ENCODE measurements around the gene RAB30. TPM values are rescaled to one million over a fixed set of nuclear protein-coding genes. Genes with fewer than 3 reads are reported as not detected.
A peak's percentile ranks its signal among the peaks of the same experiment; 100 is the strongest.

RAB30 gene
- total RNA-seq, 4 donors from 2014 or later = 3.4 to 54.8 (median 11.5) TPM

DNA sequence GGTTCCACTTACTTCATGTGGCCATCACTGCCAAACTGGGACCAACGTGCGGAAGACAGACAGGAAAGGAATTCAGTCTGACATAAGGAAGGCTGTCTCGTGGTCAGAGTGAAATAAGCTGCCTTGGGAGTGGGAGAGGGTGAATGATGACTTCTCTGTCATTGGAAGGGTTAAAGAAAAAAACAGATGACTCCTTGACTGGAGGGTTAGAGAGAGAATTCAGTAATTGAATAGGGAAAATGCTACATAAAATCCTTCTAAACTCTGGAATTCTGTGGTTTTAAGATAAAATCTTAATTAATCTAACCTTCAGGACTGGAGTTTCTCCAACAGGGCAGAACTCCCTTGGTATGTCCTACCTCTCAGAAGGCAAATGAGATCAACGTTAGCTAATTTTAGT is 33.8 kb downstream of the RAB30 start:
- H3K27ac ChIP-seq = no peak overlapping the region
- H3K36me3 ChIP-seq = no peaks in the 10 kb centered on the region
- no peaks in the 10 kb centered on the region for H3K9me3 ChIP-seq
- no peaks in the 10 kb centered on the region for H3K27me3 ChIP-seq
- no peak overlapping the region for H3K4me3 ChIP-seq
- peaks cover 0 to 21% (median 8%) of the 10 kb centered on the region in 4 donors for H3K4me1 ChIP-seq
- no peak for DNase-seq
- no peak for TF ChIP-seq POLR2A (IDR thresholded peaks at IDR 0.05)
- TF ChIP-seq, protein P1, sequence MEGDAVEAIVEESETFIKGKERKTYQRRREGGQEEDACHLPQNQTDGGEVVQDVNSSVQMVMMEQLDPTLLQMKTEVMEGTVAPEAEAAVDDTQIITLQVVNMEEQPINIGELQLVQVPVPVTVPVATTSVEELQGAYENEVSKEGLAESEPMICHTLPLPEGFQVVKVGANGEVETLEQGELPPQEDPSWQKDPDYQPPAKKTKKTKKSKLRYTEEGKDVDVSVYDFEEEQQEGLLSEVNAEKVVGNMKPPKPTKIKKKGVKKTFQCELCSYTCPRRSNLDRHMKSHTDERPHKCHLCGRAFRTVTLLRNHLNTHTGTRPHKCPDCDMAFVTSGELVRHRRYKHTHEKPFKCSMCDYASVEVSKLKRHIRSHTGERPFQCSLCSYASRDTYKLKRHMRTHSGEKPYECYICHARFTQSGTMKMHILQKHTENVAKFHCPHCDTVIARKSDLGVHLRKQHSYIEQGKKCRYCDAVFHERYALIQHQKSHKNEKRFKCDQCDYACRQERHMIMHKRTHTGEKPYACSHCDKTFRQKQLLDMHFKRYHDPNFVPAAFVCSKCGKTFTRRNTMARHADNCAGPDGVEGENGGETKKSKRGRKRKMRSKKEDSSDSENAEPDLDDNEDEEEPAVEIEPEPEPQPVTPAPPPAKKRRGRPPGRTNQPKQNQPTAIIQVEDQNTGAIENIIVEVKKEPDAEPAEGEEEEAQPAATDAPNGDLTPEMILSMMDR (IDR thresholded peaks at IDR 0.05) = no peak

DNA sequence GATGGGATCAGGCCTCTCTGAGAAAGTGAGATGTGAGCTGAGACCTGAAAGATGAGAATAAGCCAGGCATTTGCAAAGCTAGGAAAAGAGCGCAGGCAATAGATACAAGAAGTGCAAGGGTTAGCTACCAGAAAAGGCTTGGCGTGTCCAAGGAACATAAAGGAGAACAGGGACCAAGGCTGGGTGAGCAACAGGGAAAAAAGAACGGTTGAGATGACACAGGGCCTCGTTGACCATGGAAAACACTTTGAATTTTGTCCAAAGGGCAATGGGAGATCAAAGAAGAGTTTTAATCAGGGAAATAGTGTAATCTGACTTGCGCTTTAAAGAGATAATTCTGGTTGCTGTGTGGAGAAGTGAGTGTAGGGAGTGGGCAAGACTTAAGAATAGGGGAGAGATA is 35.0 kb downstream of the RAB30 start:
- TF ChIP-seq POLR2A (IDR thresholded peaks at IDR 0.05) = no peak
- TF ChIP-seq, protein P1 (IDR thresholded peaks at IDR 0.05) = no peak
- H3K27me3 ChIP-seq = no peaks in the 10 kb centered on the region
- DNase-seq = no peak
- peaks cover 0 to 21% (median 8%) of the 10 kb centered on the region in 4 donors for H3K4me1 ChIP-seq
- H3K27ac ChIP-seq = no peak overlapping the region
- no peaks in the 10 kb centered on the region for H3K36me3 ChIP-seq
- no peak overlapping the region for H3K4me3 ChIP-seq
- no peaks in the 10 kb centered on the region for H3K9me3 ChIP-seq

DNA sequence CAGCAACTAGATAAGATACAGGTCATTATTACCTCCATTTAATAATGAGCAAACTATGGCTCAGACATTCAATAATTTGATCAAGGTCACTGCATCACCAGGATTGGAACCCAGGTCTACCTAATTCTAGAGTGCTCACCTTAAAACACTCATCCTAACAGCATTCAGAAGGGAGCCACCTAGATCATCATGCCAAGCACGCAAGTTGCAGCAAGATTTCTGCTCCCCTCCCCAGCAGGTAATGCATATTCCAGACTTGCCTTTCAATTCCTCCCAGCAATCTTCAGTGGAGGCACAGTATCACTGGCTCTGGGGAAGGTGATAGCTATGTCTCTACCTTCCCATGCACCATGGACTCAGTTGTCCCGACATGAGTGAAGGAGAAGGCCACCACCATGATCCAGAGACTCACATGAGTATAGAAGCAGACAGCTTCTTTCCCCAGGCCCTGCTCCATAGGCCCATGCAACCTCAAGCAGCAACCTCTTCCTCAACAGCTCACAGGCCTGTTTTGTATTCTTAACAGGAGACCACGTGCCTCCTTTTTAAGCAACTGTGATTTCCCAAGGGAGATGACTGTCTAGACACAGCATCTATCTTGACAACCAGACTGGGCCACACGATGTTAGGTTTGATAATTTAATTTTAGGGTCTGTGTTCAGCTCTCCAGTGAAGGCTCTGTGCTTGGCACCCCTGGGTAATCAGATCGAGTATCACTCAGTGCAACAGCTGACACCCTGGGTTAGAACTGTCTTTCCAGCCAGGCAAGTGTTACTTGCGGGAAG is 36.4 kb downstream of the RAB30 start:
- no peaks in the 10 kb centered on the region for H3K36me3 ChIP-seq
- H3K4me3 ChIP-seq = no peak overlapping the region
- TF ChIP-seq POLR2A (IDR thresholded peaks at IDR 0.05) = no peak
- peaks cover 0 to 21% (median 8%) of the 10 kb centered on the region in 4 donors for H3K4me1 ChIP-seq
- no peaks in the 10 kb centered on the region for H3K9me3 ChIP-seq
- peak overlapping the region in 3 of 4 donors; percentile 44 to 89 (median 68) for H3K27ac ChIP-seq
- no peaks in the 10 kb centered on the region for H3K27me3 ChIP-seq
- peak in 2 of 3 donors; percentile 64 to 66 for DNase-seq

DNA sequence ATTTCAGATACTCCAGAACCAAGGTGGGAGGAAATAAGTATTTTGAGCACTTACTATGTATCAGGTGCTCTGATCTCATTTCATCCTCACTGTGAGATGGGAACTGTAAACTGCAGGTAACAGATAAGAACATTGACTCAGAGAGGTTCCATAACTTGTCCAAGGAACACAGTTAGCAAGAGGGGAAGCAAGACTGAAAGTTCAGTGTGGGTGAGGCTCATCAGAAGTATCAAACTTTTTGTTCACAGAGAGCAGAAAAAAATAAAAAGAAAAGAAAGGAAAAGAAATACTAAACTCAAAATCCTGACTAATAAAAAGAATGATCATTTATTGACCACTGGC is 37.1 kb downstream of the RAB30 start:
- no peak for DNase-seq
- no peaks in the 10 kb centered on the region for H3K9me3 ChIP-seq
- H3K4me1 ChIP-seq = peaks cover 0 to 21% (median 8%) of the 10 kb centered on the region in 4 donors
- H3K4me3 ChIP-seq = no peak overlapping the region
- no peaks in the 10 kb centered on the region for H3K36me3 ChIP-seq
- no peaks in the 10 kb centered on the region for H3K27me3 ChIP-seq
- TF ChIP-seq POLR2A (IDR thresholded peaks at IDR 0.05) = no peak
- TF ChIP-seq, protein P1 (IDR thresholded peaks at IDR 0.05) = no peak
- H3K27ac ChIP-seq = peak overlapping the region; percentile 26 to 89 (median 56)

DNA sequence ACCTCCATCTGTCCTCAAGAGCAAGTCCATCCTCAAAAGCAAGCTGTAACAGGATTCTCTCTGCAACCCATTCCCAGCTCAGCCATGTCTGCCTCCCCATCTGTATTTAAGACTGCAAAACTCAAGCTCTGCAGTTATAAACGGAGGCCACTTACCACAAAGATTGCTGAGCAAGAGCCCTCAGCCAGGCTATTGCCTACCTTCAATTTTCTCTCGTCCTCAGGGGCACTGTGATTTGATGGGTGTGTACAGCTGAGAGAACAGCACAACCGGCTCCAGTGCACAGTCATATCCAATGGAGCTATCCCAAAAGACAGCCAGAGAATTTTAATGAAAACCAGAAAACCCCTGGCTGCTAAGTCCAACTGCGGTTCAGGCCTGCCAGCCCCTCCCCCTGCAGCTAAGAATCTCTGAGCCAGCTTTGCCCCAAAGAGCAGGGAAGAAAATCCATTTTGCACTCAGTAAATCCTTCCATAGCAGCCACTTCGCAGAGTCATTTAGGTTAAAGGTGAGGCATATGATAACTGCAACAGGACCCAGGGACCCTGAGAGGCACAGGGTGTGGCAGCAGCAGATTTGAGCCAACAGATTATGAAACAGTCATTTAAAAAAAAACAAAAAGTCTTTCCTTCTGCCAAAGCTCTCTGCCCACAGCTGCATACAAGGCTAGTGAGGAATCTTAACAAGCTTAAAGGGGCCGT is 37.6 kb downstream of the RAB30 start:
- Histone ChIP-seq H3K4me1 (peaks cover 0 to 21% (median 8%) of the 10 kb centered on the region in 4 donors), H3K27ac (peak overlapping the region; percentile 26 to 89 (median 56)), H3K4me3 (peak overlapping the region in 2 of 4 donors; percentile 19 to 40), H3K36me3 (no peaks in the 10 kb centered on the region), H3K27me3 (no peaks in the 10 kb centered on the region), H3K9me3 (no peaks in the 10 kb centered on the region)
- DNase-seq = peak in 1 of 3 donors; percentile 67
- TF ChIP-seq, protein P1 (IDR thresholded peaks at IDR 0.05) = no peak

DNA sequence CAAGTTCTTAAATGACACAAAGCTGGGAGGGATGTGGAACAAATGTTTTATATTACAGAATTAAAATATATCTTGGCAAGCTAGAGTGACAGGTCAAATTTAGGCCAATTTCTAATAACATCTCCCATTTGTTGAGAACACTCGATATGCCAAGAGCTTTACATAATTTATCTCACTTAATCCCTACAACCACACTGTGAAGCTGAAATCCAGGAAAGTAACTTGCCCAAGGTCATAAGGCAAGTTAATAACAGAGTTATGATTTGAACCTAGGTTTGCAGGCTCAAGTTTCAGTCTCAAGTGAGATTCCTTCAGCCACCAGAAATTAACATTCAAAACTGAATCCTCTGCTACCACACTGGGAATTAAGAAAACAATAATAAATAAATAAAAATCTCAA is 38.3 kb downstream of the RAB30 start:
- no peak for DNase-seq
- H3K9me3 ChIP-seq = no peaks in the 10 kb centered on the region
- H3K36me3 ChIP-seq = no peaks in the 10 kb centered on the region
- TF ChIP-seq POLR2A (IDR thresholded peaks at IDR 0.05) = no peak
- TF ChIP-seq, protein P1 (IDR thresholded peaks at IDR 0.05) = no peak
- peak overlapping the region in 2 of 4 donors; percentile 44 to 89 for H3K27ac ChIP-seq
- no peaks in the 10 kb centered on the region for H3K27me3 ChIP-seq
- H3K4me1 ChIP-seq = peaks cover 0 to 21% (median 8%) of the 10 kb centered on the region in 4 donors
- peak overlapping the region in 1 of 4 donors; percentile 40 for H3K4me3 ChIP-seq
